ENCODE results near the gene NPR1.

GRCh38 chr1:153659175-153659534, 19.3 kb upstream of the NPR1 start:
- TF ChIP-seq CTCF (conservative IDR thresholded peaks at IDR 0.05; ENCODE audit: low read depth in 2 of 2) (no peak), JUNB (IDR thresholded peaks at IDR 0.05; ENCODE audit: unreplicated experiment) (no peak), REST (IDR thresholded peaks at IDR 0.05; ENCODE audit: unreplicated experiment) (no peak), EZH2phosphoT487 (IDR thresholded peaks at IDR 0.05; ENCODE audit: unreplicated experiment) (no peak)

Measured in GM23338 (cell line).